Ramos (cell line): ENCODE results near the gene TBCD.
"Not testable (repeated sequence)": the region's sequence is repeated elsewhere in the genome, so short reads cannot be mapped to it uniquely, and the experiment has no call there.

Experiments
- in situ Hi-C: fragments of 300-500 bp; cut with MboI; formaldehyde crosslinking; loops from one replicate; pipeline ENCODE4 v1.14.3; 2022; ENCODE audit warnings: low sequenced_read_pairs; ENCODE audit not compliant: unreplicated experiment

Gene TBCD

DNA sequence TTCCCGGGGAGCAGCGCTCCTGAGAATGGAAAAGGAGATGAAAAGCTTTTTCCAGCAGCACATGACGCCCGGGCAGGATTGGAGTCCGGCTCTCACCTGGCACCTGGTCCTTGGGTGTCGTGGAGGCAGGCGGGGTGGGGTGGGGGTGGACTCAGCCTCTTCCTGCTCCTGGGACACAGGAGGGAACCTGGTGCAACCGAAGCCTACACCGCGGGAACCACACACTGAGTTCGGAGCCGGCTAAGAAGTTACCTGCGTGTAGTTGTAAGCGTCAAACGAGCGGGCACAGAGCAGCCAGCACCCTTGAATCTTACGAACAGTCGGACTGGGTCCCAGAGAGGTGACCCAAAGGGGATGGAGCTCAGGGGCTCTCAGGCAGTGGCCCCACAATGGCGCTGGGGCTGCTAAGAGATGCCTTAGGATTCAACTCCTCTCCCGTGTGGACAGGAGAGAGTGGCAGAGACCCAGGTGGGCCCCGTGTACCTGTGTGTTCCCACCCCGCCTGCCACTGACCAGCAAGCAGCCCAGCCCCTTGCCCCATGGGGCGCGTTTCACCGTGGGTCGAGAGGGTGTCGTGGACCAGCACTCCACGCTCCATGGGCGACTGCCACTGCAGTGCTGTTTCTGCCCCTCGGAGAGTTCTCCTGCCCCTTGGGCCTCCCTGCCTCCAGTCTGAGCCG, 221.7 kb downstream of the TBCD start:
- in situ Hi-C loops: no loop called here

- in situ Hi-C loops: no loop called here
Measured at GRCh38 chr17:82974136-82974952, 222.5 kb downstream of the TBCD start.

GRCh38 chr17:82976982-82977488, 225.2 kb downstream of the TBCD start:
- in situ Hi-C loops: no loop called here

GRCh38 chr17:82977606-82978005, 225.7 kb downstream of the TBCD start:
- in situ Hi-C loops: no loop called here

GRCh38 chr17:82978765-82979349, 227.0 kb downstream of the TBCD start:
- in situ Hi-C loops: no loop called here

DNA sequence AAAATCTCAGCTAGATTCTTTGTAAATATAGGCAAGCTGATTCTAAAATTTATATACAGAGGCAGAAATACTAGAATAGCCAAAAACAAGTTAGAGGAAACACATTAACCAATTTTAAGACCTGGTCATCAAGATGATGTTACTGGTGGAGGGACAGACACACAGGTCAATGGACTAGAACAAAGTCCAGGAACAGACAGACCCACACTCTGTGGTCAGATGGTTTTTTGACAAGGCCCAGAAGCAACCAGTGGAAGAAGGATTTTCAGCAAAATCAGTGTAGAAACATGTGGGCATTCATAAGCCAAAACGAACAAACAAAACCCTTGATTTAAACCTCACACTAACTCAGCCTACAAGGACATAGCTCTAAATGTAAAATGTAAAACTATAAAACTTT, 227.9 kb downstream of the TBCD start:
- in situ Hi-C loops: no loop called here

DNA sequence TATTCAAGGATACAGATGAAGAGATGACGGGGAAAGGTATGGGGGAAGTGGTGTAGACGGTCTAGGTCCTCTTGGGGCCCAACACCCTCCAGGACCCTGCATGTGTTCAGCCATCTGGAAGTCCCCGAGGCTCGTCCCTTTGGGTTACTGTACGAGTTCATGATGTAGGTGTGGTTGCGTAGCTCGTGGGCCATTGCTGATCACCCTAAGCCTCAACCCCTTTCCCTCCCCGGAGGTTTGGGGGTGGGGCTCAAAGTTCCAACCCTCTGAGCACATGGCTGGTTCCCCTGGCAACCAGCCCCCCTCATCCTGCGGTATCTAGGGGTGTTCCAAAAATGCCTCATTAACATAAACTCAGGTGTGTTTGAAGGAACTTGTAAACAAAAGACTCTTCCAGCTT, 228.8 kb downstream of the TBCD start:
- in situ Hi-C loops: no loop called here

GRCh38 chr17:82981141-82981730, 229.4 kb downstream of the TBCD start:
- in situ Hi-C loops: no loop called here

GRCh38 chr17:82983510-82984248, 231.8 kb downstream of the TBCD start:
- in situ Hi-C loops: no loop called here

GRCh38 chr17:82984249-82984617, 232.4 kb downstream of the TBCD start:
- in situ Hi-C loops: not testable (repeated sequence)

DNA sequence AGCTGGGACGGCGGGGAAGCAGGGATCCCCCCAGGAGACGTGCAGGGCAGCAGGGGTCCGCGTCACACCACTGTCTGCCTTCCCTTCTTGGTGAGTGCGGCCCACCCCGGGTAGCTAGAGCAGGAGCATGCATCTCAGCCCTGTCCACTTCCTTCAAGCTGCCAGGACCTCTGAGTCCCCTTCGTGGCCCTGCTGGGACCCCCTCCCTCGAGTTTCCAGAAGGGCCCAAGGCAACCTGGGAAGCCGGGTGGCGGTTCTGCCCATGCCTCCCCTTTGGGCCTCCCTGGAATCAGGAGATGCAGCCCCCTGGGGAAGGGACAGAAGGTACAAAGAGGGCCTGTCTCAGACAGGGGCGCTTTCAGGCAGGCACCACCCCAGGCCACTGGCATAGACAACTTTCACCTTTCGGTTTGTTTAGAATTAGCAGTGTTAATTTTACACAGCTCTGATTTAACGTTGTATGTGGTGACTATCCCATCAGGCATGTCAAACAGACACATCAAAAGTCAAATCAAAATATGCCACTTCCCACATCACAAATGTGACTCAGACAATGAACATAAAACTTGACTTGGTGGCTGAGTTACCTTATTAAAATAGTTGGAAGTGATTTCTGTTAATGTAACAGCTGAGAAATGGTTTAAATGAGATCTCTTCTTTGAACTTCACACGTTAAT, 233.0 kb downstream of the TBCD start:
- in situ Hi-C loops: no loop called here

- in situ Hi-C loops: no loop called here
Measured at GRCh38 chr17:82985428-82985805, 233.6 kb downstream of the TBCD start.

GRCh38 chr17:82985973-82986372, 234.1 kb downstream of the TBCD start:
- in situ Hi-C loops: no loop called here

DNA sequence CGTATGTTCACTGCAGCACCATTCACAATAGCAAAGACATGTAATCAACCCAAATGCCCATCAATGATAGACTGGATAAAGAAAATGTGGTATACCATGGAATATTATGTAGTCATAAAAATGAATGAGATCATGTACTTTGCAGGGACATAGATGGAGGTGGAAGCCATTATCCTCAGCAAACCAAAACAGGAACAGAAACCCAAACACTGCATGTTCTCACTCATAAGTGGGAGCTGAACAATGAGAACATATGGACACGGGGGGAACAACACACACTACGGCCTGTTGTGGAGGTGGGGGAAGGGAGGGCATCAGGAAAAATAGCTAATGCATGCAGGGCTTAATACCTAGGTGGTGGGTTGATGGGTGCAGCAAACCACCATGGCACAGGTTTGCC, 237.2 kb downstream of the TBCD start:
- in situ Hi-C loops: not testable (repeated sequence)

- in situ Hi-C loops: no loop called here
Measured at GRCh38 chr17:82989881-82990280, 238.0 kb downstream of the TBCD start.

- in situ Hi-C loops: no loop called here
Measured at GRCh38 chr17:82993005-82993404, 241.1 kb downstream of the TBCD start.
